Stimulated activated CD4-positive, alpha-beta T cell treated with anti-CD3 and anti-CD28 coated beads, Interleukin-12 subunit alpha, Interleukin-12 subunit beta, amount 100 ng/mL, for 24 hours (primary cell): ENCODE data around the gene FIZ1.
A peak's percentile ranks its signal among the peaks of the same experiment; 100 is the strongest.

ENCODE experiments used
- DNase-seq, 2 experiments: peaks; one replicate each; pipeline ENCODE4 v3.0.0-alpha.2; 2020; ENCODE audit warnings: low read depth in 2 of 2

FIZ1 gene

DNA sequence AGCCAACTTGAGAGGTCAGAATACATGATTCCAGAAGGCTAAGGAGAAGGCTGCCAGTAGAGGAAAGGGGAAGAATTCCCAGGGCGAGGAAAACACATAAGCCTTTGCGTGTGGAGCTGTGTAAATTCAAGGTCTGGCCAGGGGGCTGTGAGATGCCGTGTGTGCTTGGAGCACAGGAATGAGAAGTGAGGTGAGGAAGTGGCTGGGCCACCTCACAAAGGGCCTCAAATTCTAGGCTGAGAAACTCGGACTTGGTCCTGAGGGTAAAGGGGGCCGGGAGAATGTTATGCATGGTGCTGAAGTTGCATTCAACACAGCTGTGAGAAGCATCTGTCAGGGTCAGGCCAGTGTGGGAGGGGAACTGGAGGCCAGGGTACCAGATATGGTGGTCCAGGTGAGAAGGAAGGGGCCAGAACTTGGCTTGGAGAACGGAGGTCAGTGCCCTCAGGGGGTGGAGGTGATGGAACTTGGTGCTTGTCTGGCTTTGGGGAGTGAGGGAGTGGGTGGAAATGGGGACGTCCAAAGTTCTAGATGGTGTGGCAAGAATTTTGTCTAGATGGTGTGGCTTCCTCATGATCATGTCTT is 36.6 kb upstream of the FIZ1 start:
- no peak for DNase-seq

DNA sequence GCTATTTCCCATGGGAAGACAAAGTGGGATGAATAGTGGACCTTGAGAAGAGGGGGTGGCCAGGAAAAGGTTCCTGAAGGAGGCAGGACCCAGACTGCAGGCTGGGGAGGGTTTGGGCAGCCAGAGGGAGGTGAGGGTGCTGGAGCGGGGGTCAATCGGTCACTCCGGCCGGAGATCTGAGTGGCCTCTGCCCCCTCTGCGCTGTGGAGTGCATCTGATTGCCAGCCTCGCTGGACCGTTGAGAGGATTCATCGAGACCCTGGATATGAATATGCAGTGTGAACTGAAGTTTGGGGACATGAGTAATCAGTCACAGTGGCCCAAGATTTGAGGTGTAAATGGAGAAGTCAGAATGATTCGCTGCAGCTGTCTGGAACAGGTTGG is 36.0 kb upstream of the FIZ1 start:
- no peak for DNase-seq

DNA sequence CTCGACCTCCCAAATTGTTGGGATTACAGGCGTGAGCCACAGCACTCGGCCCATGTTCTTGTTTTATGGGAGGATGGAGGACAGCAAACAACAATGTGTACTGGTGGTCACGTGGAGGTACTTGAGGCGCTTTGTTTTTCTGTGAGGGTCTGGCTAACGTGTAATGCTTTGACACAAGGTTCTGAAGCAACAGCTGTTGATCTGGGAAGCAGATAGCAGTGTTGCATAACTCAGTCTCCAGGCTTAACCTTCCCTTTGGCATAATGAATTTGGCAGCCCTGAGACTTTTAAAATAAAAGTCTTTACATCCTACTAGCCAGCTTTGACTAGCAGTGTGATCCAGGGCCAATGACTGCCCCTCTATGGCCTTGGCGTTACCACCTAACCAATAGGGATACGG is 34.5 kb upstream of the FIZ1 start:
- DNase-seq: no peak

DNA sequence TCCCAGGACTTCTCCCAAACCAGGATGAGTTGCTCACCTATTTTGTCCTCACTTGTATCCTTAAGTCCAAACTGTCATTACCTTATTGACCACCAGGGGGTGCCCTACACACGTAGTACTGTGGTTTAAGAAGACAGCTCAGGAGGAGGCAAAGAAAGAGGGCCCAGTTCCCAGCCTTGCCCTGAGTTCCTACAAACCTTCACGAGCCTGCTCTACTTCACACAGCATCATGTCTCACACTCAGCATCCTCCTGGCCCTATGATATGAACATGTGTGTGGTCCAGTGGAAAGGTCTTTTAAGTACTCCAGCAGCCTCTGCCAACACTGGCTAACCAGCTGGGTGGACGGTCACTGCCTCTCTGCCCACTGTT is 33.1 kb upstream of the FIZ1 start:
- DNase-seq: peak; percentile 70 to 86

DNA sequence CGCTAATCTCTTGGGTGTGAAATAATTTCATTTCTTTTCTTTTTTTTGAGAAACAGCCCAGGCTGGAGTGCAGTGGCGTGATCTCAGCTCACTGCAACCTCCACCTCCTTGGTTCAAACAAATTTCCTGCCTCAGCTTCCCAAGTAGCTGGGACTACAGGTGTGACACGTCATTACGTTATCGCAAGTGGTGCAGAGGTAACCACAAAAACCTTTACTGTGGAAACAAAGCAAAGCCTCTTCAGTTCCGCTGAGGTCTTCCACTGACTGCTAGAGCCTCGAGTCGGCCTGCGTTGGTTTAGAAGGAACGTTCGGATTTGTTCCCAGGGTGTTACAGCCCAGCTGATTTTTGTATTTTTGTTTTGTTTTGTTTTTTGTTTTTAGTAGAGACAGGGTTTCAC is 27.0 kb upstream of the FIZ1 start:
- peak in 1 of 2 experiments; percentile 29 for DNase-seq

DNA sequence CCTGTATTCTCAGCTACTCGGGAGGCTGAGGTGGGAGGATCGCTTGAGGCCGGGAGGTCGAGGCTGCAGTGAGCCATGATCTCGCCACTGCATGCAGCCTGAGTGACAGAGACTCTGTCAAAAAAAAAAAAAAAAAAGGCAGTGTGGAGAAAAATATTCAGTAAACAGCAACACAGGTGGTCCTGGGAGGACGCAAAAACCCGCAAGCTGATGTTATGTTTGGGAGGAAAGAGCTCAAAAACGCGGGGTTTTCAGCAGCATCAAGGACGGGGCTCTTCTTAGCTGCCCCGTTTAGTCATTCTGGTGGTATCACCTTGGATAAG is 25.6 kb upstream of the FIZ1 start:
- DNase-seq: no peak

DNA sequence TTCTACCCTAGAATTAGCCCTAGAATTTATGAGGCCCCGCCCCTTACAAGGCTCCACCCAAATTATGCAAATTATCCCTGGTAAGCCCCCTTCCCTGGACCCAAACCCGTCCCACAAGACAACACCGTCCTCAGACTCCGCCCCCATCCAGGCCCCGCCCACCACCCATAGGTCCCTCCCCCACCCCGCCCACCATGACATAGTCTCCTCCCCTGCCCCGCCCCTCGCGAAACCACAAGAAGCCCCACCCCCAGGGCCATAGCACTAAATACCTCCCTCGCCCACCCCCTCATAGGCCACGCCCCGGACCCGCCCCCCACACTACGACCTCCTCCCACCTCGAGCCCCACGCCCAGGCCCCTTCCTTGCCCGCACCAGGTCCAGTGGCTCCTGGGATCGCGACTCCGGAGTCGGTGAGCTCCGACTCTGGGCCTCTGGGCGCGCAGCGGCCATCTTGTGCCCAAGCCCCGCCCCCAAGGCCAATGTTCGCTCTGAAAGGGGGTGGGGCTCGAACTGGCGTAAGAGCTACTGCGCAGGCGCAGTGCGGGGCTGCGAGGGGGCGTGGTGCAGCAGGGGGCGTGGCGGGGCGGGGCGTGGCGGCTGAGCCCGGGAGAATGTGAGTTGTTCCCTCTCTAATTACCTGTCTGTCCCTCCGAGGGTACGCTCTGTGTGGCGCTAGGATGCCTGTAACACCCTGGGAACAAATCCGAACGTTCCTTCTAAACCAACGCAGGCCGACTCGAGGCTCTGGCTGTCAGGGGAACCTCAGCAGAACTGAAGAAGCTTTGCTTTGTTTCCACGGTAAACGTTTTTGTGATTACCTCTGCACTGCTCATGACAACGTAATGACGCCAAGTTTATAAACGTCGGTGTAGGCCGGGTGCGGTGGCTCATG is 25.0 kb upstream of the FIZ1 start, which contains the start of gene ZNF784:
ZNF784 (minus strand) TSS at position 458 of the 895 bp plus-strand sequence; CDS start at position 453, 5 bp downstream.
- DNase-seq: peak; percentile 86 to 87

DNA sequence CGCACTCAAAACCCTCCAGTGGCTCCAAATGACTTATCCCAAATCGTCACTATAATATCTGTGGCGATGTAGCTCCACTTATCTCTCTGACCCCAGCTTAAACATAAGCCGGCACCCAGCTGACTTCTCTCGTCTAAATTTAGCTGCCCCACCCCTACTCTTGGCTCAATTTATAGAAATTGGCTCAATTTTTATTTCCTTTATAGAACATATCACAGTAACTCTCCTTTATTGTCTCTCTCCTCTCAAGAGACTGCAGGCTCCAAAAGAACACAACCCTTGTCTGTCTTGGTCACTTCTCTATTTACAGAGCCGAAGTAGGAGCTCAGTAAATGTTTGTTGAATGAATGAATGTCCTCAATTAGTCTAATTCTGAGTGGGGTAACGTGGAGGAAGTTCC is 24.2 kb upstream of the FIZ1 start:
- no peak for DNase-seq

DNA sequence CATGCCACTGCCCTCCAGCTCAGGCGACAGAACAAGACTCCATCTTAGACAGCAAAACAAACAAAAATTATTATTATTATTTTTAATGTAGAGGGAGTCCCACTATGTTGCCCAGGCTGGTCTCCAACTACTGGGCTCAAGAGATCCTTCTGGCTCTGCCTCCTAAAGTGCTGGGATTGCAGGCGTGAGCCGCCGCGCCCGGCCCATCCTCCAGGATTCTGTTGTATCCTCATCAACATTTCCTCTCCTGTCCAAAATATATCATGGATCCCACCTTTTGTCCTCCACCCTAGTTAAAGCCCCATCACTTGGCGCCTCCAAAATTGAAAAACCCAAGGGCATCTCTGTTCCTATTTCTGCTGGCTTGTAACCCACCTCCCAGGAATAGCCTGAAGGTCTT is 23.8 kb upstream of the FIZ1 start:
- DNase-seq: no peak

DNA sequence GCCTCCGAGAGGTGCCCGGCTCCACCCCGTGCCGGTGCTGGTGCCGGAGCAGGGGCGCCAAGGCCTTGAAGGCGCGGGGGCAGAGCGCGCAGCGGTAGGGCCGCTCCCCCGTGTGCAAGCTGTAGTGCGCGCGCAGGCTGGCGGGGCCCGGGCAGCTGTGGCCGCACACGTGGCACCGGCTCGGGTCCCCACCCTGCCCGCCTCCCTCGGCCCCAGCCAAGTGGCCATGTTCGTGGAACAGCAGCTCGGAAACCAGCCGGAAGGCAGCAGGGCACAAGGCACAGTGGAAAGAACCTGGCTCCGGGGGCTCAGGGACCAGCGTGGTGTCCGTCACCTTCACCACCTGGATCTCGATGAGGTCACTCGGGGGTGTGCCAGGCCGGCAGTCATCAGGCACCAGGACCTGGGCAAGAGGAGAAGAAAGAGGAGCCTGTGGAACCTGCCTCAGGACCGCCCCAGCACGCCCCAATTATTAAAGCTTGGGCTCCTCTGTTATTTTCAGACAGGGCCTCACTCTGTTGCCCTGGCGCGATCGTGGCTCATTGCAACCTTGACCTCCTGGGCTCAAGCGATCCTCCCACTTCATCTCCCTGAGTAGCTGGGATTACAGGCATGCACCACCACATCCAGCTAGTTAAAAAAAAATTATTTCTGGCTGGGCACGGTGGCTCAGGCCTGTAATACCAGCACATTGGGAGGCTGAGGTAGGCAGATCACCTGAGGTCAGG is 23.1 kb upstream of the FIZ1 start:
- no peak for DNase-seq

DNA sequence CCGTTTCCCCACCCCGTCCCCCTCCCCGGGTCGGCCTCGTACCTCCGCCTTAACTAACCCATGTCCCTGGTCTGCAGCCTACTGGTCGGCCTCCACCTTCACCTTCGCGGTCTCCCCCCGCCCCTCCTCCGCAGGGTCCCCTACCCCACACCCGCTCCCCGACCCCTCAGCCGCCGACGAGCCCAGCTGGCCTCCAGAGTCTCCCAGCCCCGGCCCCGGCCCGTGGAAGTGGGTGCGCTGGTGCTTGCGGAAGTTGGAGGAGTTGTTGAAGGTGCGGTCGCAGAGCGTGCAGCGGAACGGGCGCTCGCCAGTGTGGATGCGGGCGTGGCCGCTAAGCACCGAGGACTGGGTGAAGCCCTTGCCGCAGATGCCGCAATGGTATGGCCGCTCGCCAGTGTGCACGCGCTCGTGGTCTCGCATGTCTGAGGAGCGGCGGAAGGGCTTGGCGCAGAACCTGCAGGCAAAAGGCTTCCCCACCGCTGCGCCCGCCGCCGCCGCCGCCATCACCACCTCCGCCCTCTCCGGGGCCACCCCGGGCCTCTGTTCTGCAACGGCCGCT is 22.4 kb upstream of the FIZ1 start:
- no peak for DNase-seq

DNA sequence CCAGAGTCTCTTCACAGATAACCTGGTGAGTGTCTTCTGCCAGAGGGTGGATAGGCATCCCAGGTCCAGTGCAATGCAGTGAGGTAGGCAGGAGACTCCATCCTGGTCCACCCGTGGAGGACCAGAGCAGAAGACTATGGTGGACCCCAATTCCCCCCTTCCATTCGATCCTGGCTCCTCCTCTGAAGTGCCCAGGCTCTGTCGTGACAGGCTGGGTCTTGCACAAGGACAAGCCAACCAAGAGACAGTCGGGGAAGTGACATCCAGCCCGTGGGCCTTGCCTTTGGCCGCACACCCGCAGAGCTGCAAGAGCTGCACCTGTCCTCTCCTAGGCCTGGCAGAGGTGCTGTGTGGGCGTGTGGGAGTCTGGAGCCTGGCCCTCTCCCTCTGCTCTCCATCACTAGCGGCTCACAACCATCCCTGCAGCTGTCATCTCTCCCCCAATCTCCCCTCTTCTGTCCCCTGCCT is 21.9 kb upstream of the FIZ1 start:
- no peak for DNase-seq

DNA sequence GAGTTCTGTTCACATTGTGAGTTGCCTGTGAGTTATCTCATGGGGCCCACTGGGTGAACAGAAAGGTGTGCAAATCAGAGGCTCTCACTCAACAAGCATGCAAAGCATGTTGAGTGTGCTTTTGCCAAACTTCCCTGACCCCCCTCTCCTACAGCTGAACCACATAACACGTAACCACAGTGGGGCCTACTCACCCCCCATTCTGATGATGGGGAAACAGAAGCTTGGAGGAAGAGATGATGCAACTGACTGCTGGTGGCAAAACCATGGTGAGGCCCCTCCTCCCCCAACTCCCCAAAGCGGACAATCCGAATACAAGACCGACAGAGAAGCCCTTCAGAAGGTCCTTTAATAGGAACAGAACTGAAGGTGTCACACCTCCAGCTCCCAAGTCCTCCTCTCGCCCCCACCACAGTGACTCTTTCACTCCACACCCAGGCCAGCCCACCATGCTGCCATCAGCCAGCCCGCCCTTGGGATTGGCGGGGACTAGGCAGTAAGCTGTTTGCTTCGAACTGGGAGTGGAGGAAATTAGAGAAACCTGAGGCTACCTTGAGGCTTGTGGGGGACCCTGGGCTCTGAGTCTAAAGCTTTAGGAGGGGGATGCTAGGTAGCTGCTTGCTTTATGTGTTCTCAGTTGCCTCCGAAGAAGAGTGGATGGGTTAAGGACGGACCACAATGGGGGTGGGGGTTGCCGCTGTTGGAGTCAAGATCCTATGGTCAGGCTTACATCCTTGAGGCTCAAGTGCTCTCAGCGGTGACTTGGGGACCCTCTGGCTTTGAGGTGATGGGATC is 21.3 kb upstream of the FIZ1 start:
- DNase-seq: no peak

DNA sequence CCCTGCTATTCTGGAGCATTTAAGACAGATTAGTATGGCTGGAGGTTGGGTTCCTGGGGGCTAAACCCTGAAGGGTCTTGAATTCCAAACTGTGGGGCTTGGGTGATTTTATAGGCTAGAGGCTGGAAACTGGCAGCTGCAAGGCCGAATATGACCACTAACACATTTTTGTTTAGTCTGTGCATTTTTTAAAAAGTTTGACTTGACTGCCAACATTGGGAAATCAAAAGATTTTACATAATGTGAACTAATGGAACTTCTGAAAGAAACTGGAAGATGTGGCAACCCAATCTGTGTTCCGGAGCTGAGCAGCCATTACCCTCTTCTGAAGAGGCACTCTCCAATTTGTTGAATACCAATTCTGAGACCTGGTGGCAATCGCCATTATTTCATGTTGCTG is 20.0 kb upstream of the FIZ1 start:
- DNase-seq: no peak

DNA sequence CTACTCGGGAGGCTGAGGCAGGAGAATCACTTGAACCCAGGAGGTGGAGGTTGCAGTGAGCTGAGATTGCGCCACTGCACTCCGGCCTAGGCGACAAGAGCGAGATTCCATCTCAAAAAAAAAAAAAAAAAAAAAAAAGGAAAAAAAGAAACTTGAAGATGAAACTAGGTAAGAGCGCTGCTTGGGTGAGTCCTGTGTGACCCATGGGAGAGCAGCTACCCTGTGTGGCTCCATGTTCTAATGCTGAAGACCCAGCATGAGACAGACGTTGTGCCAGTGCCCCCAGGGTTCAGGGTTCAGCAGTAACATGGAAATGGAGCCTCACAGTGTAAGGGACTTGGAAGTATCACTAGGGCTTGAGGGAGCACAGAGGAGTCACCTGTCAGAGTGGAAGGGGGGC is 19.1 kb upstream of the FIZ1 start:
- no peak for DNase-seq

DNA sequence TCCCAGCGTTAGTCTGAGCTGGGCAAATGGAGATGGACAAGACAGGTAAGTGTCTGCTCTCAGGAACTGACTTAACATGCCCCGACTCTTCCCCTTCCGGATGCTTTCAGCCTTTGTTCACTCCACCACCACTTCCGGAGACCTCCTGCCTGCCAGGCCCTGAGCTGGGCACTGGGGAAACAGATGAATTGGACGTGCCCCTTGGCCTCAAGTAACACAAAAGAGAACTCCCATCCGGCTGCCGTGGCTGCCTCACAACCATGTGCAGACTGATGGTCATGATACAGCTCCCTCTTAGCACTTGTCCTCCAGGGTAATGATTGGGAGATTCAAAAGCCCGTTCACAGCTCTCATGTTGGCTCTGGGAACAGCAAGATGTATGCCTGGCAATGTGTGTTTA is 18.1 kb upstream of the FIZ1 start:
- DNase-seq: no peak

DNA sequence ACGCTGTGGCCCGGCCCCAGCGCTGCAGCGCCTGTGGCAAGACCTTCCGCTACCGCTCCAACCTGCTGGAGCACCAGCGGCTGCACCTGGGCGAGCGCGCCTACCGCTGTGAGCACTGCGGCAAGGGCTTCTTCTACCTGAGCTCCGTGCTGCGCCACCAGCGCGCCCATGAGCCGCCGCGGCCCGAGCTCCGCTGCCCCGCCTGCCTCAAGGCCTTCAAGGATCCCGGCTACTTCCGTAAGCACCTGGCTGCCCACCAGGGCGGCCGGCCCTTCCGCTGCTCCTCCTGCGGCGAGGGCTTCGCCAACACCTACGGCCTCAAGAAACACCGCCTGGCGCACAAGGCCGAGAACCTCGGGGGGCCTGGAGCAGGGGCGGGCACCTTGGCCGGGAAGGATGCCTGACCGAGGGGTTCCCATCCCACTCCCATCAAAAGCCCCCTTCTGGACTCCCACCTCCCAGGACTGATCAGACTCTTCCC is 17.1 kb upstream of the FIZ1 start:
- DNase-seq: no peak

DNA sequence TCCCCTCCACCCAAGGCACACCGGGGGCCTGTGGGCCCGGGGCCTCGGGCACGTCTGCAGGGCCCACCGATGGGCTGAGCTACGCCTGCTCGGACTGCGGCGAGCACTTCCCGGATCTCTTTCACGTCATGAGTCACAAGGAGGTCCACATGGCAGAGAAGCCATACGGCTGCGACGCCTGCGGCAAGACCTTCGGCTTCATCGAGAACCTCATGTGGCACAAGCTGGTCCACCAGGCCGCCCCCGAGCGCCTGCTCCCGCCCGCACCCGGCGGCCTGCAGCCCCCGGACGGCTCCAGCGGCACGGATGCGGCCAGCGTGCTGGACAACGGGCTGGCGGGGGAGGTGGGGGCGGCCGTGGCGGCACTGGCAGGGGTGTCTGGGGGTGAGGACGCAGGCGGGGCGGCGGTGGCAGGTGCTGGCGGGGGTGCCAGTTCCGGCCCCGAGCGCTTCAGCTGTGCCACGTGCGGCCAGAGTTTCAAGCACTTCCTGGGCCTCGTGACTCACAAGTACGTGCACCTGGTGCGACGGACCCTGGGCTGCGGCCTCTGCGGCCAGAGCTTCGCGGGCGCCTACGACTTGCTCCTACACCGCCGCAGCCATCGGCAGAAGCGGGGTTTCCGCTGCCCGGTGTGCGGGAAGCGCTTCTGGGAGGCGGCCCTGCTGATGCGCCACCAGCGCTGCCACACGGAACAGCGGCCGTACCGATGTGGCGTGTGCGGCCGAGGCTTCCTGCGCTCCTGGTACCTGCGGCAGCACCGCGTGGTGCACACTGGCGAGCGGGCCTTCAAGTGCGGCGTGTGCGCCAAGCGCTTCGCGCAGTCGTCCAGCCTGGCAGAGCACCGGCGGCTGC is 16.5 kb upstream of the FIZ1 start:
- DNase-seq: no peak

DNA sequence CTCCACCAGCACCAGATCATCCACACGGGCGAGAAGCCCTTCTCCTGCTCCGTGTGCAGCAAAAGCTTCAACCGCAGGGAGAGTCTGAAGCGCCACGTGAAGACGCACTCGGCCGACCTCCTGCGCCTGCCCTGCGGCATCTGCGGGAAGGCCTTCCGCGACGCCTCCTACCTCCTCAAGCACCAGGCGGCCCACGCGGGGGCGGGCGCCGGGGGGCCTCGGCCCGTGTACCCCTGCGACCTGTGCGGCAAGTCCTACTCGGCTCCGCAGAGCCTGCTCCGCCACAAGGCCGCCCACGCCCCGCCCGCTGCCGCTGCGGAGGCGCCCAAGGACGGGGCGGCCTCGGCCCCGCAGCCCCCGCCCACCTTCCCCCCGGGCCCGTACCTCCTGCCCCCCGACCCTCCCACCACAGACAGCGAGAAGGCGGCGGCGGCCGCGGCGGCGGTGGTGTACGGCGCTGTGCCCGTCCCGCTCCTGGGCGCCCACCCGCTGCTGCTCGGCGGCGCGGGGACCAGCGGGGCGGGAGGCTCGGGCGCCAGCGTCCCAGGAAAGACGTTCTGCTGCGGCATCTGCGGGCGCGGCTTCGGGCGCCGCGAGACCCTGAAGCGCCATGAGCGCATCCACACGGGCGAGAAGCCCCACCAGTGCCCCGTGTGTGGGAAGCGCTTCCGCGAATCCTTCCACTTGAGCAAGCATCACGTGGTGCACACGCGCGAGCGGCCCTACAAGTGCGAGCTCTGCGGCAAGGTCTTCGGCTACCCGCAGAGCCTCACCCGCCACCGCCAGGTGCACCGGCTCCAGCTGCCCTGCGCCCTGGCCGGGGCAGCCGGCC is 15.6 kb upstream of the FIZ1 start:
- DNase-seq: no peak
